Measurements from ENCODE around the gene COLQ.

DNA sequence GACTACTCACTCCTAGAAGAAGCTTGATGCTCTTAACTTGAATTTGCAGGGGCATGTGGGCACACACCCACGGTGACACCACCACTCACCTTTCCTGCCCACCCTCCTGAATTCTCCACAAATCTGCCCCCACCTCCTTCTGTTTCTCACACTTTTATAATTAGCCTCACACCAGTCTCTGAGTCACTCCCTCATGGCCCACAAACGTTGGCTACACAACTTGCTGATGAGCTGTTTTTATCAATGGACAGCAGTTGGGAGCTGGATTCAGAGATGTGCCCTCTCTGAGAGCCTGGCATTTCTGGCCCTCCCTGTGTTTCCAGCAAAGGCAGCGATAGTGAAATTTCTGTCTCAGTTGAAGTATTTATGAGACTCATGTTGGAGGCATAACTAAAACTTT lies 1.3 kb downstream of the COLQ start:
- TF ChIP-seq POLR2A (IDR thresholded peaks at IDR 0.05) (no peak), CTCF (IDR thresholded peaks at IDR 0.05) (no peak)

Data from lower leg skin (tissue), 3 donors.